Measurements from ENCODE around the gene RYR1.

The RYR1 gene

DNA sequence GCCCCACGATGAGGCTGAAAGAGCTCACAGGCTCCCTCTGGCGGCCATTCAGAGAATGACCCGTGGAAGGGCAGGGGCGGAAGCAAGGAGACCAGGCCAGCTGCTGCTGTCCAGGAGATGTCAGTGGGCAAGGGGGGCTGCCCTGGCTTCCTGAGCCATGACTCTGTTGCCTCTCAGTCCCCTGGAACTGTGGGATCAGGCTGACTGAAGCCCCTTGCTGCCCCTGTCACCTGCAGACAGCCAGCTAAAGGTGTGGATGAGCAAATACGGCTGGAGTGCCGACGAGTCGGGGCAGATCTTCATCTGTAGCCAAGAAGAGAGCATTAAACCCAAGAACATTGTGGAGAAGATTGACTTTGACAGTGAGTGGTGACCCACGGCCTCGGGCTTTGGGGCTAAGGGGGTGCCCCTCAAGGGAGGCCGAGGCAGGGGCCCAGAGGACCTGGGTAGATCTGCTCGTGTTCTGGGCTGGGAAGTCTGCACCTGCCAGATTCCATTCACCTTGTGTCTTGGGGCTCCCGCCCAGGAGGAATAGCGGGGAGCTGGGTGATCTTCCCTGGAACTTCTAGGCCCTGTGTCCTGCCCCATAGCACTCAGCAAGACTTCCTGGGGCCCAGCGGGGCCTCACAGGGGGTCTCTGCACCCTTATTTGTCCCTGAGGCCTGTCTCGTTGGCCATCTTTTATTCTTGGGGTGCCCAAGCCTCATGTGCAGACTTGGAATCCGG lies 201.4 kb downstream of the RYR1 start:
- no peak overlapping the region for H3K56ac ChIP-seq (ENCODE audit: low read length)
- DNase-seq = peak; percentile 74
- no peak overlapping the region for H2AK5ac ChIP-seq (ENCODE audit: low read length)
- H3K36me3 ChIP-seq (ENCODE audit: control insufficient read depth, insufficient read depth, low read length) = peaks cover 15% of the 10 kb centered on the region
- no peak overlapping the region for H3K23ac ChIP-seq (ENCODE audit: low read length)
- H2BK5ac ChIP-seq (ENCODE audit: low read length) = no peak overlapping the region
- no peaks in the 10 kb centered on the region for H3K4me1 ChIP-seq (ENCODE audit: control insufficient read depth, low read depth, low read length)
- no peaks in the 10 kb centered on the region for H3K79me2 ChIP-seq (ENCODE audit: control insufficient read depth, insufficient read depth, low read length)
- H3K79me1 ChIP-seq (ENCODE audit: low read length) = peaks cover 6% of the 10 kb centered on the region
- H2BK120ac ChIP-seq (ENCODE audit: low read depth, low read length) = no peak overlapping the region
- WGBS (ENCODE audit: extremely low coverage, insufficient coverage, low lambda C conversion rate) = no CpG with 5 or more reads among the region's 17 CpGs
- H3K27me3 ChIP-seq (ENCODE audit: insufficient read depth, low read length, poor library complexity) = no peaks in the 10 kb centered on the region
- H4K8ac ChIP-seq (ENCODE audit: low read depth, low read length) = no peak overlapping the region
- no peak overlapping the region for H3K18ac ChIP-seq (ENCODE audit: low read length)
- H3K9ac ChIP-seq (ENCODE audit: low read length) = no peak overlapping the region
- no peak overlapping the region for H3K4me3 ChIP-seq (ENCODE audit: low read length)
- H2BK15ac ChIP-seq (replicated peaks; ENCODE audit: low read depth) = no peak overlapping the region
- no peak overlapping the region for H3K4me2 ChIP-seq (ENCODE audit: low read length)
- H3K4ac ChIP-seq (ENCODE audit: low read depth, low read length) = no peak overlapping the region
- H3K27ac ChIP-seq (ENCODE audit: low read depth, low read length) = no peak overlapping the region
- H4K5ac ChIP-seq (ENCODE audit: low read length) = no peak overlapping the region

DNA sequence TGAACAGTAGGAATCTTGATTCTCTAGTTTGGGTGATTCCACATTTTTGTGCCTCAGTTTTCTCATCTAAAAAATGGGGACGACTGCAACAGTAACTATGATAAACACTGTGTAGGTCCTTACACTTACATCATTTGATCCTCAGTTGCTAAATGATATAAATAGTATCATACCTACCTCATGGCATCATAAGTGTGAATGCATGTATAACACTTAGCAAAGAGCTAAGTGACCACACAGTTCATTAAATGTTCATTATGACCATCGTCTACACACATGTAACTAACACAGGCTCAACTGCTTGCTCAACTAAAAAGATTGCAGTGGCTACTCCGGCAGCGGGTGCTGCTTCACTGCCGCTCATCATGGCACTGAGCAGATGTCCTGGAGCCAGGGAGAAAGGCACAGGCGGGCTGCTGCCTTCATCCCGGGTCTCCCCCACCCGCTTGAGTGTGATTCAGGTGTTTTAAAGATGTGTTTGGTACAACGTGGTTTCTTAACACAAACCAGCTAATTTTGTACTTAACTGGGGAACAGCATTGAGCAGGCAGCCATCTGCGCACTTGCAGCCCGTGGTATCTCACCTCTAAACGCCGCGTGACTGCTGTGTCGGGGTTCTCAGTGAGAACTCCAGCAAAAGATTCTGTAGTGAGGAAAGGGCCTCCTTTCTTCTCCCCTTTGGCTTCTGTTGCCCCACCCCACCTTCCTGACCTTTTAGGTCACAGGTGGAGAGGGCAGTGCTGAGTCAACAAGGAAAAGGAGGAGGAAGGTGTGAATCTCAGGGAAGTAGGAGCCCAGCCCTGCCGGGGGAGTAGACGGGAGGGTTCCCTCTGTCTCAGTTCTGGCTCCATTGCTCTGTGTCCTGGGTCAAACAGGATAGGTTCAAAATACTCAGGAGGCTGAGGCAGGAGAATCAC lies 202.2 kb downstream of the RYR1 start:
- H3K4me1 ChIP-seq (ENCODE audit: control insufficient read depth, low read depth, low read length) = no peaks in the 10 kb centered on the region
- H3K56ac ChIP-seq (ENCODE audit: low read length) = peak overlapping the region; percentile 17
- H3K79me1 ChIP-seq (ENCODE audit: low read length) = peaks cover 6% of the 10 kb centered on the region
- no peak overlapping the region for H4K5ac ChIP-seq (ENCODE audit: low read length)
- H2BK120ac ChIP-seq (ENCODE audit: low read depth, low read length) = no peak overlapping the region
- no peaks in the 10 kb centered on the region for H3K27me3 ChIP-seq (ENCODE audit: insufficient read depth, low read length, poor library complexity)
- DNase-seq = peak; percentile 79
- WGBS (ENCODE audit: extremely low coverage, insufficient coverage, low lambda C conversion rate) = no CpG with 5 or more reads among the region's 17 CpGs
- H3K4ac ChIP-seq (ENCODE audit: low read depth, low read length) = no peak overlapping the region
- no peak overlapping the region for H4K8ac ChIP-seq (ENCODE audit: low read depth, low read length)
- no peak overlapping the region for H2BK15ac ChIP-seq (replicated peaks; ENCODE audit: low read depth)
- H3K4me2 ChIP-seq (ENCODE audit: low read length) = no peak overlapping the region
- no peak overlapping the region for H2BK5ac ChIP-seq (ENCODE audit: low read length)
- no peak overlapping the region for H3K23ac ChIP-seq (ENCODE audit: low read length)
- no peaks in the 10 kb centered on the region for H3K79me2 ChIP-seq (ENCODE audit: control insufficient read depth, insufficient read depth, low read length)
- no peak overlapping the region for H3K4me3 ChIP-seq (ENCODE audit: low read length)
- no peak overlapping the region for H3K18ac ChIP-seq (ENCODE audit: low read length)
- no peak overlapping the region for H3K27ac ChIP-seq (ENCODE audit: low read depth, low read length)
- H3K36me3 ChIP-seq (ENCODE audit: control insufficient read depth, insufficient read depth, low read length) = peaks cover 14% of the 10 kb centered on the region
- H3K9ac ChIP-seq (ENCODE audit: low read length) = no peak overlapping the region
- no peak overlapping the region for H2AK5ac ChIP-seq (ENCODE audit: low read length)
